Endothelial cell of umbilical vein (primary cell): ENCODE results near the gene MZT2B. TPM values are rescaled to one million over a fixed set of nuclear protein-coding genes. Genes with fewer than 3 reads are reported as not detected.
"Not testable (repeated sequence)": the region's sequence is repeated elsewhere in the genome, so short reads cannot be mapped to it uniquely, and the experiment has no call there.

ENCODE experiments used
- BruUV-seq: library from RNA; stranded (reverse); fragments of 400-500 nt; replicated peaks from 2 replicates; lab custom pipeline; 2021; lab: Mats Ljungman, UMichigan
- CTCF ChIA-PET: fragments of 300-600, 350-600 bp; sonication (Branson Sonifier 250); formaldehyde crosslinking; loops from one replicate; lab custom pipeline; 2021; ENCODE audit warnings: antibody characterized with exemption, inconsistent platforms; lab: Charles Lee
- POLR2A ChIA-PET: fragments of 300-600, 350-600 bp; sonication (Branson Sonifier 250); formaldehyde crosslinking; loops from one replicate; lab custom pipeline; 2021; ENCODE audit warnings: antibody characterized with exemption, inconsistent platforms; lab: Charles Lee
- DNase-seq: peaks from one replicate; pipeline ENCODE4 v3.0.0-alpha.2; 2011; ENCODE audit warnings: low read depth, low spot score
- FAIRE-seq: peaks from 2 replicates; lab custom pipeline; 2011; peaks lifted over from hg19 to GRCh38; lab: Jason Lieb, UNC
- H2AFZ ChIP-seq: 2 replicates; pipeline ENCODE4 v1.6.0; 2012; ENCODE audit warnings: low read depth, low read length, control low read depth, inconsistent platforms
- H3K27ac ChIP-seq: 2 replicates; pipeline ENCODE4 v1.5.1; 2011; ENCODE audit warnings: low read depth, mild to moderate bottlenecking, control low read depth, low read length, moderate library complexity; ENCODE audit not compliant: insufficient read depth
- H3K27me3 ChIP-seq, 2 experiments: 2 replicates each; pipeline versions ENCODE4 v1.6.0 to v1.6.1; 2011; ENCODE audit warnings: low read length in 2 of 2, mixed read lengths in 1 of 2; ENCODE audit not compliant: control insufficient read depth in 2 of 2, insufficient read depth in 2 of 2
- H3K36me3 ChIP-seq, 2 experiments: 2 replicates in 1 of 2; 3 replicates in 1 of 2; pipeline ENCODE4 v1.5.1; 2011; ENCODE audit warnings: low read length in 2 of 2, mild to moderate bottlenecking in 1 of 2, moderate library complexity in 1 of 2; ENCODE audit not compliant: control insufficient read depth in 2 of 2, insufficient read depth in 2 of 2; ENCODE audit errors: extremely low read depth in 1 of 2
- H3K4me1 ChIP-seq: 3 replicates; pipeline ENCODE4 v1.5.1; 2011; ENCODE audit warnings: mild to moderate bottlenecking, low read length; ENCODE audit not compliant: control insufficient read depth, insufficient read depth; ENCODE audit errors: extremely low read depth
- H3K4me2 ChIP-seq: 2 replicates; pipeline ENCODE4 v1.6.1; 2011; ENCODE audit warnings: low read length, control low read depth, mixed read lengths; ENCODE audit not compliant: insufficient read depth
- H3K4me3 ChIP-seq, 3 experiments: fragments of 200-600 bp in 1 of 3; sonication (generic), shearing (Covaris generic) in 1 of 3; replicated peaks in 1 of 3; 2 replicates each; pipeline ENCODE4 v1.5.1; 2011 to 2016; ENCODE audit warnings: control low read depth in 3 of 3, low read length in 3 of 3, mild to moderate bottlenecking in 2 of 3, inconsistent platforms in 1 of 3, low read depth in 1 of 3, moderate library complexity in 1 of 3; ENCODE audit not compliant: insufficient read depth in 1 of 3
- H3K79me2 ChIP-seq: 2 replicates; pipeline ENCODE4 v1.6.0; 2012; ENCODE audit warnings: low read length, inconsistent platforms; ENCODE audit not compliant: control insufficient read depth, insufficient read depth
- H3K9ac ChIP-seq: replicated peaks from 2 replicates; pipeline ENCODE3; 2011; ENCODE audit warnings: low read length, control low read depth; ENCODE audit not compliant: insufficient read depth; ENCODE audit errors: extremely low read depth
- H3K9me1 ChIP-seq: replicated peaks from 3 replicates; pipeline ENCODE4 v1.6.0; 2011; ENCODE audit warnings: mild to moderate bottlenecking, low read length; ENCODE audit not compliant: control insufficient read depth, insufficient read depth; ENCODE audit errors: extremely low read depth
- H3K9me3 ChIP-seq: replicated peaks from 2 replicates; pipeline ENCODE4 v1.5.1; 2012; ENCODE audit warnings: low read length, inconsistent platforms; ENCODE audit not compliant: control insufficient read depth, insufficient read depth
- H4K20me1 ChIP-seq: replicated peaks from 2 replicates; pipeline ENCODE3; 2011; ENCODE audit warnings: mild to moderate bottlenecking, low read length; ENCODE audit not compliant: control insufficient read depth, insufficient read depth; ENCODE audit errors: extremely low read depth
- dilution Hi-C: fragments of 300-500 bp; cut with MboI; formaldehyde crosslinking; loops from one replicate; pipeline ENCODE4 v1.15.0; 2019; ENCODE audit warnings: low sequenced_read_pairs; ENCODE audit not compliant: extremely low pct_ligation_motif_present
- intact Hi-C: fragments of 100-400 bp; cut with micrococcal nuclease; formaldehyde crosslinking; loops from one replicate; pipeline ENCODE4 v1.10.0; 2022
- polyA plus RNA-seq, 4 experiments: library from polyadenylated mRNA; depleted of rRNA in 3 of 4; stranded (reverse) in 3 of 4; unstranded in 1 of 4; fragments of >200 nt; gene quantifications; 2 replicates each; pipeline versions ENCODE4 v1.2.1 to v1.2.3, GENCODE V29; 2011 to 2012; ENCODE audit warnings: missing spikeins in 1 of 4
- total RNA-seq: library from RNA; stranded (reverse); gene quantifications from 2 replicates; pipeline ENCODE4 v1.2.3, GENCODE V29; 2021

The MZT2B gene
- total and polyA plus RNA-seq, 2 donors (not counting 3 experiments of a cell fraction or from before 2014, with no cell fraction given) = 182 to 337 TPM

- FAIRE-seq, H3K27ac ChIP-seq, BruUV-seq, CTCF ChIA-PET, dilution Hi-C loops, H3K4me1 ChIP-seq, intact Hi-C loops, H3K9me1 ChIP-seq, DNase-seq, H3K36me3 ChIP-seq, H3K4me3 ChIP-seq, H3K79me2 ChIP-seq, H3K9me3 ChIP-seq, POLR2A ChIA-PET, H4K20me1 ChIP-seq, H3K4me2 ChIP-seq, H3K27me3 ChIP-seq, H3K9ac ChIP-seq, H2AFZ ChIP-seq: not testable (repeated sequence)
Measured at GRCh38 chr2:130138326-130138725, 43.7 kb upstream of the MZT2B start.

DNA sequence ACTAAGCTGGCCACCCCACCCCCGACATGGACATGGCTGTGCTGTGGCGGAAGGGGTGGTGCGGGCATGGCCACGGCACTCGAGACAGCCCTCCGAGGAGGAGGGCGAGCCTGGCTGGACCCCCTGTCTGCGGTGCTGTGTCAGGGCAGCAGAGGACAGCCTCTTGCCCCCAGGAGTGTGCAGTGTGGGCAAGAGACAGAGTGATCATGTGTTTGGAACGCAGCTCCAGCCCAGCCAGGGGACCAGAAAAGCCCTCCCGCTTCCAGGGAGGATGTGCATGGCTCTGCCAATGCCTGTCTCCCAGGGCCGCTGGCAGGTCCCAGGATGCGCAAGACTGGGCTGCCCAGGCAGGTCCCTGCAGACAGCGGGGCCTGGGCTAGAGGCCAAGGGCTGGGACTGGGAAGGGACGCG is 43.2 kb upstream of the MZT2B start:
- H2AFZ ChIP-seq, CTCF ChIA-PET, BruUV-seq, H3K9me3 ChIP-seq, H4K20me1 ChIP-seq, H3K27me3 ChIP-seq, H3K79me2 ChIP-seq, H3K27ac ChIP-seq, DNase-seq, intact Hi-C loops, H3K9ac ChIP-seq, H3K4me3 ChIP-seq, dilution Hi-C loops, POLR2A ChIA-PET, H3K4me1 ChIP-seq, H3K36me3 ChIP-seq, H3K4me2 ChIP-seq, FAIRE-seq, H3K9me1 ChIP-seq: not testable (repeated sequence)

GRCh38 chr2:130139331-130140280 is 42.5 kb upstream of the MZT2B start:
- H3K9ac ChIP-seq, H3K36me3 ChIP-seq, H3K4me1 ChIP-seq, H3K79me2 ChIP-seq, dilution Hi-C loops, H3K9me3 ChIP-seq, H3K27me3 ChIP-seq, POLR2A ChIA-PET, H3K4me3 ChIP-seq, BruUV-seq, H3K9me1 ChIP-seq, H2AFZ ChIP-seq, intact Hi-C loops, H3K4me2 ChIP-seq, FAIRE-seq, H3K27ac ChIP-seq, CTCF ChIA-PET, DNase-seq, H4K20me1 ChIP-seq: not testable (repeated sequence)

DNA sequence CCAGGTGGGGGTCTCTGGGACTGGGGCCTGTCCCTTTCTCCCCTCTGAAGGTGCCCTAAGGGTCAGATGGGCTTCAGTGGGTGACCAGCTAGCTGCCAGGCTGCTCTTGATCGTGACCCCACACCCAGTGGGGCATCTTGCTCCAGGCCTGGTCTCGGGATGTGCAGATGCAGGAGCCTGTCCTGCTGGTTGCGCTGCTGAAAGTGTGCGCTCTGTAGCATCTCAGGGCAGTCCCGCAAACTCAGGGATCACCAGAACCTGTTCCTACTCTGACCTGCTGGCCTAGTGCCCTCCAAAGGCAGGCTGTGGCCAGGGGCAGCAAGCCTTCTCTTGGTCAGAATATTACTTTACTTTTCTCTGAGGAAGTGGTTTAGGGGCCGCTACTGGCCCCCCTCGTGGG is 41.5 kb upstream of the MZT2B start:
- H3K27me3 ChIP-seq, H3K9me3 ChIP-seq, H4K20me1 ChIP-seq, DNase-seq, H2AFZ ChIP-seq, BruUV-seq, FAIRE-seq, H3K36me3 ChIP-seq, CTCF ChIA-PET, H3K9ac ChIP-seq, dilution Hi-C loops, H3K4me1 ChIP-seq, H3K27ac ChIP-seq, intact Hi-C loops, POLR2A ChIA-PET, H3K4me3 ChIP-seq, H3K9me1 ChIP-seq, H3K79me2 ChIP-seq, H3K4me2 ChIP-seq: not testable (repeated sequence)
